ENCODE results near the gene EFNA5.

The EFNA5 gene

DNA sequence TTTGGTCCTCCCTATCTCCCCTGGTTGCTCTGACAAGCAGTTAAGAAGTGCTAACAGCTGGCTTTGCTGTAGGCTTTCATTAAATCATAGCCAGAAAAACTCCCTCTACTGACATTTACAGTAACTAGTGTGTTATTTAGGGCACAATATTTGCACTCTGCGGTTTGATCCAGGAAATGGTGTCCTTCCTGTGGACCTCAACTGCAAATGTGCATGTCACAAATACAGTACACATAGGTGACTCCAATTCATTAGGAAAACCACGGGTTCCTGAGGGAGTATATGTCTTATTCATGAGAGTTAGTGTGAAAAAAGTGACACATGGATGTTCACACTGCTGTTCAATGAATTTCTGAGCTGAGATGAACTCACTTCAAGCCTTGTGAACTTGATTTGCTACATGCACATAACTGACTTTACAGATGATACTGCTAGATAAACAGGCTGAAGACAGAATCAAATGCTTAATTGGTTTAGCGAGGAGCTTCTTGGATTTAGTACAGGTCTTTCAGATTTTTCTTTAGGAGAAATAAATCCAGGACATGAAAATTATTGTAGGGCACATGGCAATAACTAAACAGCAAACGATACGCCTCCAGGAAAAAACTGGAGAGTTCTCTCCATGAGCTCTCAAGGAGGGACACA lies 281.5 kb downstream of the EFNA5 start:
- DNase-seq = no peak

GRCh38 chr5:107388141-107388861 lies 282.4 kb downstream of the EFNA5 start:
- DNase-seq = no peak

GRCh38 chr5:107387526-107388140 lies 283.1 kb downstream of the EFNA5 start:
- no peak for DNase-seq

GRCh38 chr5:107385708-107386107 lies 285.0 kb downstream of the EFNA5 start:
- no peak for DNase-seq

DNA sequence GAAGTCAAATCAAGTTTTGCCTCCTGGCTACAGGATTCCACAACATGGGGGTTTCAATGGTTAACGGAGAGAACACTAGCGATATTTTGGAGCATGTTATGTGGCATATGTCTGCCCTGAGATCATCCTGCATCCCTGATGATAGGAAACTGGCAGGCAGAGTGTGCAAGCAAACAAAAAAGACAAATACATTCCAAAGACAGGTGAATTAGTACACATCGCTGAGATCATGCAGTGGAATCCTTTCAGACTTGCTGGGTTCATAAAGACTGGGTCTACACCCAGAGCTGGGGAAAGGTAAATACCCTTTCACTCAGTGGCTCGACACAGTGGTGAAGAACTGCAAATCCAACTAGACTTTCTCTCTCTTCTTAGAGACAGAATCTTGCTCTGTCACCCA lies 286.5 kb downstream of the EFNA5 start:
- DNase-seq = peak in 1 of 14 donors; percentile 39

DNA sequence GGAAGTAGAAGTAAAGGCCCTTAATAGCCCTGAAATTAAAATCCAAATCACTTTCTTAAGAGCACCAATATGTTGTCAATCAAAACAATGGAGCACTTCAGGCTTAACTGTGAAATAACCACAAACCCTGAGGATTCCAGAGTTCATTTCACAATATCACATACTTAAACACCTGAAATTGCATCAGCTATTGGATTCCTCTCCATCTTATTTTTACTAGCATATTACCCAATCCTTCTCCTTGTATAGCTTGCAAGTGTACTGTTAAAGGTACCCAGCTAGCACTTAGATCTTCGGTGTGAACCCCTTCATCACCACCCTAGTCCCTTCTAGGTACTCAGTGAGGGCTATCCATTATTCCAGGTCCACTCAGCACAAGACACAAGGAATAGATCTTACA lies 287.3 kb downstream of the EFNA5 start:
- DNase-seq = no peak

DNA sequence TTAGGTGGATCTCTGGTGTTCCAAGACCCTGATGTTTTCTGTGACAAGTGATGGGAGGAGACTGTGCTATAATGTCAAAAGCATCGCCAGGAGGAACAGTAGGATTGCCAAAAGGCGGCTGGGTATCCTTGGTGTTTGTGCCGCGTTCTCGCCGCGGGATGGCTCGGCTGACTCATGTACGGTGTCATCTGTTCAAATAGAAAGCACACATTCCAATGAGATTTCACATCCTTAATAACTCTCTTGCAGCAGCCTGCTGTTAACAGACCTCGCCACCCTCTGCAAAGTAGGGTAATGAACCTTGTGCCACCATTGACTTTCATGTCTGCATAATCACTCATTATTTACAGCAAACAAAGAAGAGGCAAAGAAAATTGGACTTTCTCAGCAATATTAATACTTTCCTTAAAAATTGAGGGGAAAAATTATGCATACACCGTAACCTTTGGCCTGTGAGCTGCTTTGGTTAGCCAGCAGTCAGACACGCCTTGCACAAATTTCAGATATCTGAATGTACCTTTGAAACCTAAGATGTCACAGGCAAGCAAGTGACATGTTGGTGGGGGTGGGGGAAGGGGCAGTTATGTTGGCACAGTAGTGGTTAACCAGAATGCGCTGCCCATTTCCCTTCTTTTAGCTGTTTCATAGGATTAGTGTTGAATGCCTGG lies 289.4 kb downstream of the EFNA5 start:
- peak in 1 of 14 donors; percentile 64 for DNase-seq

GRCh38 chr5:107380654-107381053 lies 290.1 kb downstream of the EFNA5 start:
- no peak for DNase-seq

- DNase-seq = no peak
Observed at GRCh38 chr5:107378218-107378899, 292.4 kb downstream of the EFNA5 start.

DNA sequence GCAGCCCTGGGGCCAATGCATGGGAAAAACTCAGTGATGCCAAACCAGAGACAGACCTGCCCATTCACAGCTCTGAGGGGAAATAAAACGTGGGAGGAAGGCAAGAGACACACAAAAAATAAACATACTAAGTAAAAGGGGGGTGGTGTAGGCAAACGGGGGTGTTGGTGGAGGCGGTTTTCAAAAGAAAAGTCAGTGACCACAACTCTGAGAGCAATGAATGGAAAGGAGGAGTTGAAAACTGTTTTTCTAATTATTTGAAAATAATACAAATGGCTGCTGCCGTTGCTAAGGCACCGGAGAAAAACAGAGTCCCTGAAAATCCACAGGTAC lies 293.5 kb downstream of the EFNA5 start:
- DNase-seq = no peak

DNA sequence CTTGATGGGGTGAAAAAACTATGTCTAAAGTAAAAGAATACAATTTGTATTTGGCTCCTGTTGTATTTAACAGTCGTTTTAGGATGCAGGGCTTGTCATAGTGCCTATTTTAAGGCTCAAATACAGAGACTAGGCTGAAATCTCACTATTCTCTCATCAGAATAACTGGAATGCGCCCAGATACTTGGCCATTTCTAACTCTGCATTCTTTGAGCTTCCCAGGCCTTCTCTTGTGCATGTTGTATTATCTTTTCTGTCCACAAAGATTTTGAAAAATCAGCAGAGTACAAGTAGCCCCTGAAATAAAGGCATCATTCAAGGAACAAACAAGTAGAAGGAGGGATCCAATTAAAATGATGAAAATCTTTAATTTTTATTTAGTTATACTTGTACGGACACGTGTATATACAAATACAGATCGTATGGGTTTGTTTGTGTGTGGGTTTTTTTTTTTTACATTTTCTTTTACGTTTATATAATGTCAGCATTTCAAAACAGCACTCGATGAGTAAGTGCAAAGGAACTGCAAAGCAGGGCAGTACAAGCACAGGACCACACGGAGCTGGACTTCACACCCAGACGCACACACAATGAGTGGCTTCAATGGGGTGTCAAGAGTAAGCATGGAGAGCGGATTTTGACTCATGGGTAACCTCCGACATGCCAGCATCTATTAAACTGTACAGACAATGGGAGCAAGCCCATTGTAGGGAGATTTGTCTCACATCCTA lies 294.0 kb downstream of the EFNA5 start:
- DNase-seq = no peak

DNA sequence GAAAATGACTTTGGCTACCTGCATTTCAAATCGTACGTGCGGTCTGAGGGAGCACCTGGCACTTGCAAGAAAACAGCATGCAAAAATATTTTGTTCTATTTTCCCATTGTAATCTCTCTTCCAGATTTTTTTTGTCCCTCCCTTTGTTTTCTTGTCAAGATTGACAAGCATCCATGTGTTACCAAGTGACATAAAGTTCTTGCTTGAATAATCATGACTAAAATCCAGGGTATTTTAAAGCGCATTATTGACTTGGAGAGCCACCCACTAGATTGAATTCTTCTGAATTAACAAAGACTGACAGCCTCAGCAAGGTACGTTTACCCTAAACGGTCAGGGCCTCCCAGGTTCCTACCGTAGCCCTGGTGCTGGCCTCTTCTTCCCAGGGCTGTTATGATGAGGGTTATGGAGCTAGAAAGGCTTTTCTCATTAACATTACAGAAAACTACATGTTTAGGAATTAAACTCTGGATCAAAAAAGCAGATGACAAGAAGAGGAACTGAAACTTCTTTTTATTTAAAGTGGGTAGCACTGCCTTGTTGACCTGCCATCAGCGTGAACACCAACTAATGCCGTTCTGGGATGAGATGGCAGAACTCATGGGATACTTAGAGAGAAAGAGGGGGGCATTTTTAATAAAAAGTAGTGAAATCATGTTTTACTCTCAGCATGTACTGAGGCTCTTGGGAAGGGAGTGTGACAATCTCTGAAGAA lies 297.0 kb downstream of the EFNA5 start:
- peak in 1 of 14 donors; percentile 69 for DNase-seq

- DNase-seq = peak in 1 of 14 donors; percentile 71
Observed at GRCh38 chr5:107372723-107373450, 297.9 kb downstream of the EFNA5 start.

DNA sequence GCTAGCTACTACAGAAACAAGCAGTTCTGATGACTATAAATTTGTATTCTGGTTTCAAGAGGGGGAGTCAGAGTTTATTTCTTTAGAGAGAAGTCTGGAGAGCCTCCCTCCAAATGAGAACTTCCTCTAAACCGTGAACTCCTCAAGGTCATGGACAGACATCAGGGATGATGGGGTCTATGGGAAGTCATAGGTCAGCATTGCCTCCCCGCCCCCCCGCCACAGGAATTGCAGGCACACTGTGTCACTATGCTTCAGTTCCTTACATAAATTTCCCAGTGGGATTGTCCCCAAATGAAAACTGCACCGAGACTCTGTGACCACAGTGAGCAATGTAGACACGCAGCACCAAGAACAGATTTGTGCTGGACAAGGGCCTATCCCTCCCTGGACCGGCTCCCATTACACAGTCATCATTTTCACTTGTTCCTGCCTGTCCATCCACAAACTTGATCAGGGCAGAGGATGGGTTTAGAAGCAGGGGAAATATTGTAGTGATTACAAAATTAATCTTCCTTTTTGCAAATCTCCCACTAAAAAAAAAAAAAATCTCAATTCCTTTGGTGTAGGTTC lies 300.3 kb downstream of the EFNA5 start:
- peak in 1 of 14 donors; percentile 17 for DNase-seq

DNA sequence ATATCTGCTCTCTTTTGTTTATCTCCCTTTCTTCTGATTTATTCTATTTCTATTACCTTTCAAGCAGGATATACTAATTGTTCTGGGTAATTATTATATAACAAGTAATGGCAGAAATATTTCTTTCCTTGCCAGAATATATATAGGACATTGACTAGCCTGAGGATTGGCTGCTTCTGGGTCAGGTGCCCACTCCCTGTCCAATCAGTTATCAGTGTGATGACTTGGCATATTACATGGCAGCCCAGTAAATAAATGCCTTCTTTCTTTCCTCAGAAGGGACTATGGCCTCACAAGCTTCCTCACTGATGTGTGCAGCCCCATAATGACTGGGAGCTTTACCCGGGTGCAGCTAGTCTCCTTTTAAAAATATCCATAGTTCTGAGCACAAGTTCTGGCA lies 301.1 kb downstream of the EFNA5 start:
- no peak for DNase-seq

- no peak for DNase-seq
Observed at GRCh38 chr5:107368615-107369014, 302.1 kb downstream of the EFNA5 start.

GRCh38 chr5:107367939-107368338 lies 302.8 kb downstream of the EFNA5 start:
- no peak for DNase-seq

GRCh38 chr5:107367480-107367879 lies 303.3 kb downstream of the EFNA5 start:
- no peak for DNase-seq

DNA sequence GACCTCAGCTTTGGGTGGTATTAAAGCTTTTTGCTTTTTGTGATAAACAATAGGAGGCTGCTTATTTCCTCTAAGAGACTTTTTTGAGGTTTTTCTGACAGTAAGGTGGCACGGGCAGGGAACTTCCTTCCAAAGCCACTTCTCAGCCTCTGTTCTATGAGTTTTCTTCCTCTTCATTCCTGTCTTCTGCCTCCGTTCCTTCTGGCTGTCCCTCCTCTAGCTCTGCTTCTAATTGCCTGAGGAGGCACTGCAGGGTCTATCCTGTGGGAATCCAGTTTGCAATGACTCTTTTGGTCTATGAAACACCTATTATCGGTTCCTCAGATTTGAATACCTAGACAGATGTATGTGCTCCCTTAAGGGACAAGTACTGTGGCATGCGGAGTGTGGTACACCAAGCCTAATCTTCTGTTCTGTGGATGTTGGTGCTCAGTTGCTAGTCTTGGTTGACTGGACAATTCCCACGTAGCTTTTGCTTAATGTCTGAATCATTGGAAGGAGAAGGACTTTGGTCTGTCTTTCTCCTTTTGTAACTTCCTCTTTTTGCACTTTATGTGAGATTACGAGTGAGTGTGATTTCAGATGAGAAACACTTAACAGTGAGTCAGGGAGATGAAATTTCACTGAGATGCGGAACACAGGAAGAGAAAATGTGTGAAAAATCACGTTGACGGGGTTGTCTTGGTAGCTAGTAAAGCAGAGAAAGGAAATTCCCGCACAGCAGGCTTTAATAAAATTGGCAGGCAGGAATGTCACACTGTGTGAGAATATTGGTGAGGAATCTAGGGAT lies 305.2 kb downstream of the EFNA5 start:
- peak in 1 of 14 donors; percentile 19 for DNase-seq
